ENCODE results near the gene JARID2.

JARID2 gene

GRCh38 chr6:15524861-15525401, 279.1 kb downstream of the JARID2 start:
- TF ChIP-seq CTCF (conservative IDR thresholded peaks at IDR 0.05; ENCODE audit: low read depth), result no peak
- DNase-seq (ENCODE audit: low spot score), result no peak
- ChIA-PET CTCF (no interaction called here), POLR2A (ENCODE audit: low non-redundant PET) (no interaction called here)
- no peak overlapping the region for H3K27ac ChIP-seq

GRCh38 chr6:15526212-15526701, 280.4 kb downstream of the JARID2 start:
- DNase-seq (ENCODE audit: low spot score), result no peak
- H3K27ac ChIP-seq, result no peak overlapping the region
- ChIA-PET CTCF (no interaction called here), POLR2A (ENCODE audit: low non-redundant PET) (no interaction called here)
- no peak for TF ChIP-seq CTCF (conservative IDR thresholded peaks at IDR 0.05; ENCODE audit: low read depth)

GRCh38 chr6:15527838-15528617, 282.2 kb downstream of the JARID2 start:
- no peak overlapping the region for H3K27ac ChIP-seq
- TF ChIP-seq CTCF (conservative IDR thresholded peaks at IDR 0.05; ENCODE audit: low read depth), result no peak
- CTCF ChIA-PET, result no interaction called here
- POLR2A ChIA-PET (ENCODE audit: low non-redundant PET), result no interaction called here
- peak; percentile 14 for DNase-seq (ENCODE audit: low spot score)

- ChIA-PET POLR2A (ENCODE audit: low non-redundant PET) (no interaction called here), CTCF (no interaction called here)
- no peak overlapping the region for H3K27ac ChIP-seq
- no peak for TF ChIP-seq CTCF (conservative IDR thresholded peaks at IDR 0.05; ENCODE audit: low read depth)
- DNase-seq (ENCODE audit: low spot score), result no peak
Observed at GRCh38 chr6:15528870-15529269, 283.0 kb downstream of the JARID2 start.

- ChIA-PET CTCF (no interaction called here), POLR2A (ENCODE audit: low non-redundant PET) (no interaction called here)
- no peak overlapping the region for H3K27ac ChIP-seq
- TF ChIP-seq CTCF (conservative IDR thresholded peaks at IDR 0.05; ENCODE audit: low read depth), result no peak
- no peak for DNase-seq (ENCODE audit: low spot score)
Observed at GRCh38 chr6:15530411-15530810, 284.5 kb downstream of the JARID2 start.

GRCh38 chr6:15531973-15532372, 286.1 kb downstream of the JARID2 start:
- TF ChIP-seq CTCF (conservative IDR thresholded peaks at IDR 0.05; ENCODE audit: low read depth), result no peak
- ChIA-PET CTCF (no interaction called here), POLR2A (ENCODE audit: low non-redundant PET) (no interaction called here)
- no peak for DNase-seq (ENCODE audit: low spot score)
- H3K27ac ChIP-seq, result no peak overlapping the region

Measured in RWPE1 (cell line).